ENCODE measurements around the gene MNX1.

The MNX1 gene

GRCh38 chr7:156962145-156962544 is 48.3 kb downstream of the MNX1 start:
- no peak for TF ChIP-seq CTCF (conservative IDR thresholded peaks at IDR 0.05; ENCODE audit: low read length)
- H3K4me3 ChIP-seq (ENCODE audit: low read length) = no peak overlapping the region
- no peak for DNase-seq (ENCODE audit: low read depth)

GRCh38 chr7:156956727-156957126 is 53.7 kb downstream of the MNX1 start:
- DNase-seq (ENCODE audit: low read depth) = no peak
- no peak for TF ChIP-seq CTCF (conservative IDR thresholded peaks at IDR 0.05; ENCODE audit: low read length)
- H3K4me3 ChIP-seq (ENCODE audit: low read length) = no peak overlapping the region

- no peak overlapping the region for H3K4me3 ChIP-seq (ENCODE audit: low read length)
- DNase-seq (ENCODE audit: low read depth) = no peak
- TF ChIP-seq CTCF (conservative IDR thresholded peaks at IDR 0.05; ENCODE audit: low read length) = no peak
Measured at GRCh38 chr7:156954941-156955340, 55.5 kb downstream of the MNX1 start.
